Ishikawa (cell line): ENCODE results near the gene ACADS.

ENCODE experiments used
- CREB1 ChIP-seq: IDR thresholded peaks from 2 replicates; pipeline ENCODE4 v1.6.1; 2012; ENCODE audit warnings: low read depth
- EGR1 ChIP-seq: IDR thresholded peaks from 2 replicates; pipeline ENCODE4 v1.6.1; 2012
- MAX ChIP-seq: IDR thresholded peaks from 2 replicates; pipeline ENCODE4 v1.6.1; 2012
- RAD21 ChIP-seq: IDR thresholded peaks from 2 replicates; pipeline ENCODE4 v1.6.1; 2012; ENCODE audit warnings: low read depth
- REST ChIP-seq: IDR thresholded peaks from 2 replicates; pipeline ENCODE4 v1.6.1; 2012; ENCODE audit warnings: low read depth, mild to moderate bottlenecking
- TAF1 ChIP-seq: IDR thresholded peaks from 2 replicates; pipeline ENCODE4 v1.6.1; 2012; ENCODE audit warnings: low read depth, mild to moderate bottlenecking
- TCF12 ChIP-seq: IDR thresholded peaks from 2 replicates; pipeline ENCODE4 v1.6.1; 2012; ENCODE audit warnings: low read depth
- TF ChIP-seq, protein P1 (sequence below): IDR thresholded peaks from 2 replicates; pipeline ENCODE4 v1.6.1; 2012

GRCh38 chr12:120726510-120726793 is 826 bp downstream of the ACADS start:
- TF ChIP-seq TAF1 (no peak), MAX (no peak), RAD21 (no peak), TCF12 (no peak), CREB1 (no peak), EGR1 (no peak), REST (no peak)
- TF ChIP-seq, protein P1, sequence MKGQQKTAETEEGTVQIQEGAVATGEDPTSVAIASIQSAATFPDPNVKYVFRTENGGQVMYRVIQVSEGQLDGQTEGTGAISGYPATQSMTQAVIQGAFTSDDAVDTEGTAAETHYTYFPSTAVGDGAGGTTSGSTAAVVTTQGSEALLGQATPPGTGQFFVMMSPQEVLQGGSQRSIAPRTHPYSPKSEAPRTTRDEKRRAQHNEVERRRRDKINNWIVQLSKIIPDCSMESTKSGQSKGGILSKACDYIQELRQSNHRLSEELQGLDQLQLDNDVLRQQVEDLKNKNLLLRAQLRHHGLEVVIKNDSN = no peak
